Effector CD8-positive, alpha-beta T cell (primary cell): ENCODE results near the gene KIAA0753.

Source experiments
- DNase-seq: peaks from one replicate; lab custom pipeline; 2025; lab: John Stamatoyannopoulos, UW

Gene KIAA0753

GRCh38 chr17:6641247-6641863 lies 844 bp upstream of the KIAA0753 start:
- no peak for DNase-seq

DNA sequence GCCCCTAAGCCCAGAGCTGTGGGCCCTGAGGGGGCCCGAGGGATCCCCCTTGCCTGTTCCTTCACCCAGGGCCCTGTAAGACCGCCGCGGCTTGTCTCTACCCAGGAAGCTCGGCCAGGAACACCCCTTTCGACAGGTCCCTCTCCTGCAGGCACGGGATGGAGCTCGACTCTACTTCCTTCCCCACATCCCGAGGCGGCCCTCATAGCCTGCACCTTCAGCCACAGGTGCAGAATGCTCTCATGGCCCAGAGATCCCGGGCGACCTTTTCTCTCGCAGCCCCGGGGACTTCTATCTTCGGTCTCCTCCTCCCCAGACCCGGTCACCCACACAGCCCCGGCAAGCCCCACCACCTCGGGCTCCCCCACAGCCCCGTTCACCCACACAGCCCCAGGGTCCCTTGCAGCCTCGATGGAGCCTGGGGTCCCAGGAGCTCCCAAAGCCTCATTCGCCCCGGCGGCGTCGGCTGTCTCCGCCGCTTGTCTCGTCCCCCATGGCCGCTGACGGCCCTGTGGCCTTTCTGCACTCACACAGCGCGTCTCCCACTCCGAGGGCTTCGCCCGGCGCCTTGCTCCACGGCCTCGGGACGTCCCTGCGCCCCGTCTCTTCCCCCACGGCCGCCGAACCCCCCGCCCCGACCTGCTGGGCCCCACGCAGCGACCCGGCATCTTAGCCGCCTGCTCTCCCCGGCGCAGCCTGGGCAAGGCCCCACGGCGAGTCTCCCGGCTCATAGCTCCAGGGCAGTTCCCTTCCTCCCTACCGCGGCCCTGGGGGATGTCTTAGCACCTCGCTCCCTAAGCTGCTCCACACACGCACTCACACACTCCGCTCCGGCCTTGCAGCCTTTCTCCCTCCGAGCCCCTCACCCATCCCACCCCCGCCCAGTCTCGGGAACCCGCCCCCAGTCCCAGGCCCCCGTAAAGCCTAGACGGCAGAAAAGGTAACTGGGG lies 650 bp downstream of the KIAA0753 start:
- DNase-seq = peak; percentile 16

- no peak for DNase-seq
These were observed 1.4 kb downstream of the KIAA0753 start for GRCh38 chr17:6639014-6639585.

DNA sequence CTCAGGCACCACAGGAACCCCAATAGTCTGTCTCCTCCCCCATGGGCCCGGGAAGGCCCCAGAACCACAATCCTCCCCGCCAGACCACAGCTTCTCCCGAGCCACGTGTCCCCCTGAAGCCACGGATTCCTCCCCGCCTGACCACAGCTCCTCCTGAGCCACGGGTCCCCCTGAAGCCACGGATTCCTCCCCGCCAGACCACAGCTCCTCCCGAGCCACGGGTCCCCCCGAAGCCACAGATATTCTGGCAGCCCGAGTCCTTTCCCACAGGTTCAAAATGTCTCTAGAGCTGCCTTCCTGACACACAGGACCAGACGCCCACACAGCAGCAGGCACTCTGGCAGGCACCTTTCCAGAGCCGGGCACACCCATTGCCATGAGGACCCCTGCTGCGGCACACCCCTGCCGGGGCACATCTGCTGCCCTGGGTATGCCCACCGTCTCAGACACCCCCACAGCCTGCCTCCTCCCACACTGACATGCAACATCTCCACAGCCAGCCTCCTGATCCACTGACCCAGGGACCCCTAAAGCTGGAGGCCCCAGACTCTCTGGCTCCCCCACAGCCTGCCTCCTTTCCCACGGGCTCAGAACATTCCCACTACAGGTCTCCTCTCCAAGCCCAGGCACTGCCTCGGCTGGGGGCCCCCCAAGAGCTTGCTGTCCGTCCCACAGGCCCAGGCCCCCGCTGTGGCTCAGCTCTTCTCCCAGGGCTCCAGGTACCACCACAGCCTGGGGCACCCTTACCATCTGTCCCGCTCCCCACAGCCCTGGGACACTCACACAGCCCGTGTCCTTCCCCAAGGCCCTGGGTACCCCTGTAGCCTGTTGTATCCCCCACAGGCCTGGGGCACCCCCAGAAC lies 2.2 kb downstream of the KIAA0753 start:
- no peak for DNase-seq

- no peak for DNase-seq
These were observed 3.1 kb downstream of the KIAA0753 start for GRCh38 chr17:6637458-6637840.

- DNase-seq = no peak
These were observed 3.7 kb downstream of the KIAA0753 start for GRCh38 chr17:6636616-6637457.

- no peak for DNase-seq
These were observed 4.4 kb downstream of the KIAA0753 start for GRCh38 chr17:6636105-6636504.

DNA sequence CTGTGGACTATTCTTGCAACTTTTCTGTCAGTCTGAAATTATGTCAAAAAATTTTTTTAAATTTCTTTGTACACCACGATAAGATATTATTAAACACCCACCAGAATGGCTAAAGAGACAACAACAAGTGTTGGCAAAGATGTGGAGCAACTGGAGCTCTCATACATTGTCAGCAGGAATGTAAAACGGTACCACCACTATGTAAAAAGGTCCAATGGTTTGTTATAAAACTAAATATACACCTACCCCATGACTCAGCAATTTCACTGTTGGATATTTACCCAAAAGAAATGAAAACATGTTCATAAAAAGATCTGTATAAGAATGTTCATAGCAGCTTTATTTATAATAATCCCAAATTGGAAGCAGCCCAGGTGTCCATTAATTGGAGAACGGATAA lies 7.2 kb downstream of the KIAA0753 start:
- DNase-seq = no peak

- DNase-seq = no peak
These were observed 8.0 kb downstream of the KIAA0753 start for GRCh38 chr17:6632530-6632929.

GRCh38 chr17:6630390-6630789 lies 10.1 kb downstream of the KIAA0753 start:
- no peak for DNase-seq

GRCh38 chr17:6627019-6627418 lies 13.5 kb downstream of the KIAA0753 start:
- no peak for DNase-seq

DNA sequence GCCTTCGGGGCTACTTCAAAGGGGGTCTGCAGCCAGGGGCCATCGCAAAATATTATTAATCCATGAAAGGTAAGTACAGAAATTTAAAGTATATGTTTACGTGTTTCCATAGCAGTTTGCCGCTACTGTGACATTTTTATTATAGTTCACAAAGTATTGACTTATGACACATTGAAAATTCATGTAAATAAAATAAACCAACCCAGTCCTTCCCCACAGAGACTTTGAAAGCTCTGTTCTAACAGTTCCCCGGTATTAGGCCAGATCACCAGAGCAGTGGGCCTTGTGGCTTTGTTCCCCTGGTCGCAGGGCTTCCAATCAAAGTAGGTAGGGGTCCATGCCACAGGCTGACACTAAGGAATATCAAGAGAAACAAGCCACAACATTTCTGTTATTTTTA lies 13.9 kb downstream of the KIAA0753 start:
- DNase-seq = no peak

- no peak for DNase-seq
These were observed 16.6 kb downstream of the KIAA0753 start for GRCh38 chr17:6623941-6624340.

- no peak for DNase-seq
These were observed 29.3 kb downstream of the KIAA0753 start for GRCh38 chr17:6611231-6611630.

DNA sequence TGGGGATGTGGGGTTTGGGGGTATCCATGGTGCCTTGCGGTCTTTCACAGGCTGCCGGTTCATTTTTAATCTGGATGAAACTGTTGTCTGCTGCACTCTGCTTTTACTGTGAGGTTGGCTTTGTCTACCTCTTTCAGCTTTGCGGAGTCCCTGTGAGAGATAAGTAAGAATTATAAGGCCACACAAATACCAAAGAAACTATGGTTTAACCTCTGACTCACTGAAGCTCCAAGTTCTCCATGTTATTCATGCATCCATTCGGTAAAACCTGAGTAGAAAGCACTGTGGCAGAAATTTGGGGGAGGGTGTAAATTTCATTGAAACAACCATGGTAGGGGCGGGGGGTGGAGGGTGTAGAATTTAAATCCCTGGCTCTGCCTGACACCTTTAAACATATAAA lies 30.5 kb downstream of the KIAA0753 start:
- DNase-seq = no peak

- no peak for DNase-seq
These were observed 32.2 kb downstream of the KIAA0753 start for GRCh38 chr17:6608321-6608720.

GRCh38 chr17:6605142-6605541 lies 35.4 kb downstream of the KIAA0753 start:
- no peak for DNase-seq

DNA sequence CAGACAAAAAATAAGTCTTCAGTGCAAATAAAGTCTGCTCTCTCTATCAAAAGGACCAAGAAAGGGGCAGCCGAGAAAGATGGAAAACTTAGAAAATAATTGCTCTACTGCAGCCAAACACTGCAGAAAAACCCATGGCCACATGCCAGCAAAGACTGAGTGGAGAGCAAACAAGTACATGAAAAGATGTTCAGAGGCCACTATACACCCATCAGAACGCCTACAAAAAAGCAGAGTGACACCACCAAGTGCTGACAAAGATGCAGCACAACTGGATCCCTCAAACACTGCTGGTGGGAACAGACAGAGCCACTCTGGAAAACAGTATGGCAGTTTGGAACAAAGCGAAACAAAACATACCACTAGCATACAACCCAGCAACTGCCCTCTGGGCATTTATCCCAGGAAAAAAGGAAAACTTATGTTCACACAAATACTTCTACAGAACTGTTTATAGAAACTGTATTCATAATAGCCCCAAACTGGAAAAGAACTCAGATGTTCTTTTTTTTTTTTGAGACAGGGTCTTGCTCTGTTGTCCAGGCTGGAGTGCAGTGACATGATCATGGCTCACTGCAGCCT lies 36.7 kb downstream of the KIAA0753 start:
- DNase-seq = no peak

DNA sequence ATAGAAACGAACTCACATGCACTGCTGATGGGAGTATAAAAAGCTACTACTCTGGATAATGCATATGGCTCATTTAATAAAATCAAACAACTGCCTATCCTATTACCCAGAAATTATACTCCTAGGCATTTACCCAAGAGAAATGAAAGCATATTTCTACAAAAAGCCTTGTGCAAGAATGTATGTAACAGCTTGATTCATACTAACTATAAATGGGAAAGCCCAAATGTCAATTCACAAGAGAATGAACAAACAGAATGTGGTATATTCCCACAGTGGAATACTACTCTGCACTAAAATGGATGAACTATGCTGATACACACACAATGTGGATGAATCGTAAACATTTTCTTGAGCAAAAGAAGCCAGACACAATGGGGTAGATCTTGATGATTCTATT lies 38.4 kb downstream of the KIAA0753 start:
- DNase-seq = no peak

GRCh38 chr17:6599364-6599763 lies 41.1 kb downstream of the KIAA0753 start:
- no peak for DNase-seq

- no peak for DNase-seq
These were observed 42.8 kb downstream of the KIAA0753 start for GRCh38 chr17:6597727-6598126.
